Fibroblast of skin of left quadriceps (primary cell): ENCODE results near the gene VAC14.
A peak's percentile ranks its signal among the peaks of the same experiment; 100 is the strongest.
"Not testable (repeated sequence)": the region's sequence is repeated elsewhere in the genome, so short reads cannot be mapped to it uniquely, and the experiment has no call there.

Source experiments
- DNase-seq, 2 experiments: peaks; one replicate each; pipeline ENCODE4 v3.0.0-alpha.2; 2013; ENCODE audit warnings: low read depth in 2 of 2

VAC14 gene

DNA sequence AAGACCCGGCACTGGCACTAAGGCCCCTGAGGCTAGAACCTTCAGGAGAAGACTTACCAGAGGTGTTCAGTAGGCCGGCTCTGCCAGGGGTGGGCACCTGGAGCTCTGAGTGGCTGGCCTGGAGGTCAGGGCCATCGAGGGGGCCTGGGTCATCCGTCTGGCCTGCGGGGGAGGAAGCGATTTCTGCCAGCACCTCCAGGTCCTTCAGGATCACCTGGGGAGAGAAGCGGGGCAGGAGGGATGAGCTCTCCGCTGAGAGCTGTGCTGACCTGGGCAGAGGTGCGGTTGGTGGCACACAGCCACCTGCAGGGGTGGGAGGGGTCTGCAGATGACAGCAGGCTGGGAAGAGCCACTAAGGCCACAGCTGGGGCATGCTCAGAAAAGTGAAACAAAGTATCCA is 56.6 kb downstream of the VAC14 start:
- DNase-seq = no peak

DNA sequence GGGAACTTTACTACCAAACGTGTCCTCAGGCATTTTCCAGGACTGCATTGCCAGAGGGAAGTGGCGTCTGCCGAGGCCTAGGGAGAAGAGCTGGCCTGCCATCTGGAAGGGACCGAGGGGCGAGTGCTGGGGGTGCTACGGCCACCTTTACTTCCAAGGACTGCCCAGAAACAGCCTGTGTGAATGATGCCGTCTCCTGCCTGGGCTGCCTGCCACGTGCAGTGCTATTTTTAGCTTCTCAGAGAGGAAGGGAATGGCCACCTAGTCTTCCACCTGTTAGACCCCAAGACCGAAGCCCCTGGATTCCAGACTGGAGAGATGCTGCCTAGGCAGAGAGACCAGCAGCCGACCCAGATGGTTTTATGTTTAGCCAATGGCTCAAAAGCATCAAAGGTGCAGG is 57.2 kb downstream of the VAC14 start:
- no peak for DNase-seq

DNA sequence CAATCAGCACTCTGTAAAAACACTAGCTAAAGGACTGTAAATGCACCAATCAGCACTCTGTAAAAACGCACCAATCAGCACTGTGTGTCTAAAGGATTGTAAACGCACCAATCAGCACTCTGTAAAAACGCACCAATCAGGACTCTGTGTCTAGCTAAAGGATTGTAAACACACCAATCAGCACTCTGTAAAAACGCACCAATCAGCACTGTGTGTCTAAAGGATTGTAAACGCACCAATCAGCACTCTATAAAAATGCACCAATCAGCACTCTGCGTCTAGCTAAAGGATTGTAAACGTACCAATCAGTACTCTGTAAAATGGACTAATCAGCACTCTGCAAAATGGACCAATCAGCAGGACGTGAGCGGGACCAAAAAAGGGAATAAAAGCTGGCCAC is 58.0 kb downstream of the VAC14 start:
- not testable (repeated sequence) for DNase-seq

DNA sequence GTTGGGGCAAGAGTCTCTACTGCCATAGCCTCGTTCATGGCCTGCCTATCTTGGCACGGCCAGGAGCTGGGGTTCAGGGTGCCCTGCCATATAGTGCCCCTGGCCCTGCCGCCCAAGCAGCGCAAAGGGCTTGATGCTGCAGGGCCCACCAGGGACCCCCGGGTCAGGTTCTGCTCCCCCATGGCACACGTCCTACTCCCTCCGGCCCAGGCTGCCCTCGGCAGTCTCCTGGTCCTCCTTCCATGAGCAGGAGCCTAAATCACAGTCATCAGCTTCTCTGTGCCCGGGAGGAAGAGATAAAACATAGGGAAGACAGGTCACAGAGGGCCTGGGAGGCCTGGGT is 59.2 kb downstream of the VAC14 start:
- DNase-seq = no peak

DNA sequence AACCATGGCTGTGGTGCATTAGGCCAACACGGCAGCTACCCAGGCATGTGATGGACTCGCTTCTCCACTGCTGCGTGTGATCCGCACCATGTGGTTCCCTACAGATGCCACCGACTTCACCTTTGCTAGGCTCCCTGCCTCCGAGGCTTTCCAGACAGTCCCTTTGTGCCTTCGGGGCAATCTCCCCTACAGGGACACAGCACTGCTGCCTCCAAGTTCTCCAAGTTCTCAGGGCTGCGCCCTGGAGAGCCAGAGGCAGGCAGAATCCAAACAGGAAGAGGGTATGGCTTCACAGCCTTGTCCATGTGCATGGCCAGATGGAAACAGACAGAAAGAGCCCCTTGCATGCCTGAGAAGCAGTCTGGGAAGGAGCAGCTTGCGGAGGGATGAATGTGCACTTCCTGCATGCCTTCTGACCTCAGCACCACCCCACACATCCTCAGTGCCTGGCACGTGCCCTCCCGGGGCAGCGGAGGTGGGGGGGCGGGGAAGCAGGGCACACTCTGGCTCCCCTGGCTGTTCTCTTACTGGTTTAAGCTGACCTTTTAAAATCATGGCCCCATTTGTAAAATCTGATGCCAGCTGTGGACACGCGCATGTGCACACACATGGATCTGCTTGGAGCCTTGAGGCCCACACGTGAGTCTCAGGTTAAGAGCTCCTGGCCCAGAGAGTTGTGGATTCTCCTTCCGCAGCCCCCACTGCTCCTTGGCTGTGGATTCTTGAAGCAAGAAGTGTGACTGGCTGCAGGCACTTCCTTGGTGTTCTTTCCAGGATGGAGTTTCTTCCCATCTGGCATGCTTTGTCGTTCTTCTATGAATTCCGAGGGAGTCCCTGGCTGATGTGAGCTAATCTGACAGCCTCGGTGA is 59.8 kb downstream of the VAC14 start:
- no peak for DNase-seq

DNA sequence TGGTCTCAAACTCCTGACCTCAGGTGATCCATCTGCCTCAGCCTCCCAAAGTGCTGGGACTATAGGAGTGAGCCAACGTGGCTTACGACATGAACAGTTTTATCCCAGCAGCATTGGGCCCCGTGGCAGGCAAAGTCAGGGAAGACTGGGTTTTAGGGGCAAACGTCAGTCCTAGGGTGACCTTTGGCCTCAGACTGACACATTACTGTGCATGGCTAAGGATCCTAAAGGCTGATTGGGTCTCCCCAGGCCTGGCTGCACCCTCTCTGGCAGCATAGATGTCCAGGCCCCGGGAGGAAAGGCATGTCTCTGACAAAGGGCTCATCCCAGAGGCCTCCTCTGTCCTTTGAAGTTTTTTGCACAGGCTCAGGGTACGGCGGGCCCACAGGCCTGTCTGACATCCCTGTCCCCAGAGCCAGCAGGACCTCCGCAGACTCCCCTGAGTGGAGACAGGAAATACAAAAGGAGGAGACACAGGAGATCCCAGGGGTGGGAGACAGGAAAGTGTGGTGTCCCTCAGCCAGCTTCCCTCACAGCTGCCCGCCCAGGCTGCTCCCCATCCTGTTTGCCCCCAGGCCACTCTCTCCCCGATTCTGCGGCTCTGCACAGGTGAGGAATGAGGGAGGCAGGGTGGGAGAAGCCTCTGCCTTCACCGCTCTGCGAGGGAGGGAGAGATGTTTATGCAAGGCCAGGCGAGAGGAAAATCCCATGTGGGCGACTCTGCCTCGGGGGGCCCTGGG is 60.6 kb downstream of the VAC14 start:
- DNase-seq = no peak

GRCh38 chr16:70739389-70739788 is 61.6 kb downstream of the VAC14 start:
- DNase-seq = no peak

DNA sequence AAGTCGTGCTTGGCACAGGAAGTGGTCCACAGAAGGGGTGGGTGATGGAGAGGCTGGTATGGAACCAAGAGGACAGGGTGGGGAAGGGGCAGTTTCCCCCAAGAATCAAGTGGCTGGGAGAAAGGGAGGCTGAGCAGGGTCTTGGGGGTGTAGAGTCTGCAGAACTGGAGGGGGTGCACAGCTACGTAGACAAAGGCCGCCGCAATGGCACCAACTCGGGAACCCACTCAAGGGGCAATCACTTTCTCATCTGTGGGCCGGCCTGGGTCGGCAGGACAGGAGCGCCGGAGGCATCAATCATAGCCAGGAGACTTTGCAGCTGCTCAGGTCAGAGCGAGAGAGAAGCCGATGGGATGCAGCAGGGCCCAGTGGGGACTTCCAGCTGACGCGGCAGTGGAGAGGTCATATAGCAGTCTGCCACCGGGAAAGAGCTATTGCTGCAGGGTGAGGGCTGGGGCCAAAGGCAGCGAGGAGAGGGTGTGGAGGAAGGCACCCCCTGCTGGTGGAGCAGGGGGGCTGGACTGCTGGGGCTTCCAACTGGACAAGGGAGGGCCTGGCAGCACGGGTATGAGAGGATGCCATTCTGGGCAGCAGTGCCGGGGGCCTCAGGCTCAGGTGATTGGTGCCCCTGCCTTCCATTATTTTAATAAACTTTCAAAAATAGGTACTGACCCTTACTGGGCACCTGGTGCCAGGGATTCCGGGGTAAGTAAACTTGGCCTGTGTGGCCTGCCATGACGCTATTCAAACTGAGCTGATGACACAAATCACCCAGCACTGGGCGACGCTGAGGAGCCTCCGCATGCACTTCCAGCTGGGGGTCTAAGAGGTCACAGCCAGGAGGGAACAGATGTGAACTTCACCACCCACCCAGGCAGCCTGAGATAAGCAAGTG is 62.6 kb downstream of the VAC14 start:
- no peak for DNase-seq

DNA sequence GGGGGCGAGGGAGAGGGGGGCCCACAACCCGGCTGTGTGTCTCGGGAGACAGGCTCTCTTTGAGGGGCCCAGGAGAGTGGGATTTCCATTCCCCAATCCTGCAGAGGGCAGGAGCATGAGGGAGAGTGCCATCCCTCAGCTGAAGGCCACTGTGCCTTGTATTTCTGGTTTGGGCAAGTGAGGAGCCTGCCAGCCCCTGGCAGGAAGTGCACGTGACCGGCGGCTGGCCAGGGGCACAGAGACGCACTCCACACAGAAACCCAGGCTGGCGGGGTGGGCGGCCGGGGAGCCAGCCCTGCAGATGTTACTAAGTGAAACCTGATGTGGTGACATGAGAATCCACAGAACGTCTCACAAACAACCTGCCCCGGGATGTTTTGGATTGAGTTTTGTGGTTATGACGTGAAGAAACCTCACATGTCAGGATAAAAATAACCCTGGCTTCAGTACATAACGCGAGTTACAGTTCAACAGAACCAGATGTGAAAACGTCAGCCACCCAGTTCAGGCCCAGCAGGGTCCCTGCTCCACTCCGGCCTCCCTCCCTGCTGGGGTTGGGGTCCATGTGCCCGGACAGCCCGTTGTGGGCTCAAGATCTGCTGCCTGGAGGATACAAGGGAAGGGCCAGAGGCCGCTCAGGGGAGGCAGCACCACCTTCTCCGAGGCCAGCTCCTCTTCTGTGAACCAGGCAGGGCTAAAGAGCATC is 63.4 kb downstream of the VAC14 start:
- DNase-seq = peak; percentile 95

DNA sequence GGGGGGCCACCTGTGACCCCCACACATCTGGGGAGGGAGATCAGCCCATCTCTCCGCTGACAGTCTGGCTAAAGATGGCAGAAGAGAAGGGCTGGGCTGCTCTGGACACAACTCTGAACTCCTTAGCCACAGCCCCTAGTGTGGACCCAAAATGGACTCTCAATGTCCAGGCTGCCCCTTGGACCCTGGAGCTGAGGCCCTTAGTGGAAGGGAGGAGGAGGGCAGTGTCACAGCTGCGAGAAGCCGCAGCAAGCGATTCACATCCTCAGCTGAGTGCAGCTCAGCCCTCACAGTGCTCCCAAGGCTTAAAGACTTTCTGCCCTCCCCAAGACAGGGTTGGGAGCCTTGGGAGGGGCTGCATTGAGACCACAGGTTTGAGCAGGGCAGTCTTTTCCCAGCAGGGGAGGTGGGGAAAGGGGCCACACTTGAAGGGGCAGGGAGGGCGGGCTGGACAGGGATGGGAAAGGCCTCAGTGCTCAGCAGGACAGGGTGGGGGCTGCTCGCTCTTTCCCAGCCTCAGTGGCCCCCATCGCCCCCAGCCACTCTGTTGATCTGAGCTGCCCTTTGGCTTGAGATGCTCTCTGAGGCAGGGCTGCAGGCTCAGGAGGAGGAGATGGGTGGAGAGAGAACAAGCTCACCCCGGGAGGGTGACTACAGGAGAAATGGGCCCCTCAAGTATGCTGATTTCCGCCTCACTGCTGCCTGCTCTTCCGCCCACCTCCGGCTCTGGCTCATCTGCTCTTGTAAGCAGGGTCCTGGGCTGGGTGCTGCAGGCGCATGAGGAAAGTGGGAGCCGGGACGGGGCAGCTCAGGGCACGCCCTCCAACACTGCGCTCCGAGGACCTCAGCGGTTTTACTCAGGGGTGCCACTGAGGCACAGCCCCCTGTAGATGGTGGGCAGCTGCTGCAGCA is 64.2 kb downstream of the VAC14 start:
- no peak for DNase-seq

DNA sequence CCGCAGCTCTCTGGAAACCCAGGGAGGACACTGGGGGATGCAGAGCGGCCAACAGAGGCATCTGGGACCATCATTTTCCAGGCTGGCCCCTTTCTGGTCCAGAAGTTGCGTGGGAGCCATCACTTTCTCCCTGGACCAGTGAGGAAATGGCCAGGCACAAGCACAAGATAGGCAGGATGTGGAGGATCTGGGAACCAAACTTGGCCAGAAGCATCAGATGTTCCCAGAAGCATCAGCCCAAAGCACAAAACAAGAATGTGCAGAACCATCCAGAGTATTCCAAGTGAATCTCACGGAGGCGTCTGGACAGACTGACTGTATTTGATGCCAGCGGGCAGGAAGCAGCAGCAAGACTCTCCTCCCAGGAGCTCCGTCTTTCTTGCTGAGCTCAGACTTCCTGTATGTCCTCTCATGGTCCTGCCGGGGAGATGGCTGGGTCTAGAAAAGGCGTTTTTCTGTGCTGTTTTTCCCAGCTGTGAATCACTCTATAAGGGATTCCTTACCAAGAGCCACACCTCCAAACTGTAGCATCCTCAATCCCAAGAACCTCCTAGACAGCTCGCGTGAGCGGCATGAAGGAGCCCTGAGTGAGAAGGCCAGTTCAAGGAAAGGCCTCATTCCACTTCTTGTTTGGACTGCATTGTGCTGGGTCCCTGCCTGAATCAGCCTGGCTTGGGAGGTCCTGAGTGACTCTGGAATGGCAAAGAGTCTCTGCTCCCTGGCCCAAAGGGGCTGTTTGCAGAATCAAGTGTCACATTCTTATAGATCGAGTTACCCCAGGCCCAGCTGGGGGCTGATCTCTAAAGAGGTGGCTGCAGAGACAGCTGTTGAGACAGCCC is 65.6 kb downstream of the VAC14 start:
- DNase-seq = peak; percentile 59 to 65

DNA sequence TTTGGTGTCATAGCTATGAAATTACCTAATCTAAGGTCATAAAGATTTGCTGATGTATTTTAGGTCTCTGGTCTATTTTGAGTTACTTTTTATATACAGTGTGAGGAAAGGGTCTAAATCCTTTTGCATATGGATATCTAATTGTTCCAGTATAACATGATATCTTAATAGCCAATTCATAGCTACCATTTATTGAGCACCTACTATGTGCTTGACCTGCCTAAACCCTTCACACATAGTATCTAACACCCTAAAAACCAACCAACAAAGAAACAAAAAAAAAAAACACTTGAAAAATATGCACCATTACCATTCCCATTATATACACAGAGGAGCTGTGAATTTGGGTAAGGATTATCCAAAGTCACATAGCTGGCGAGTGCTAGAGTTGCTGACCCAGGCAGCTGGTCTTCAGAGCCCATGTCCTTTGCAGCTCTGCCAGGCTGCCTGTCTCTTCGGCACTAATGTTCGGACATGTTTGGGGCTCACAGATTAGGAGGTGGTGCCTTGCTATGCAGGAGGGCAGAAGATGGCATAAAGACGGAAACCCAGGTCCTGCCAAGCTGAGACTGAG is 66.3 kb downstream of the VAC14 start:
- DNase-seq = no peak

DNA sequence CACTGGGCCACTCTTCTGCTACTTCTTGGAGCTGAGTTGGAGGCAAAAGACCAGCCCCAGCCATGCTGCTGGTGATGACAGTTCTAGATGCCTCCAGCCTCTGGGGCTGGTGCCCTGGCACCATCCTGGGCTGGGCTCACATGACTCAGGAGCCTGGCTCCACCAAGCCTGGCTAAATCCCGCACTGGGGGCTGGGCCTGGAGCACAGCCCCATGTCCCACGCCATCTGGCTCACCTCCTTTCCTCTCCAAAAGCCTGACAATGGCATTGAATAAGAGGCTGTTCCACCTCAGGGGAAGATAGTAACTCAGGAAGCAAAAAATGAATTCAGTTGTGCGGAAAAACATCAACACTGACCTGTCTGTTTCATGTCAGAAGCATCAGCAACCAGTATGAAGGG is 70.0 kb downstream of the VAC14 start:
- no peak for DNase-seq

GRCh38 chr16:70730031-70730430 is 70.9 kb downstream of the VAC14 start:
- DNase-seq = no peak

DNA sequence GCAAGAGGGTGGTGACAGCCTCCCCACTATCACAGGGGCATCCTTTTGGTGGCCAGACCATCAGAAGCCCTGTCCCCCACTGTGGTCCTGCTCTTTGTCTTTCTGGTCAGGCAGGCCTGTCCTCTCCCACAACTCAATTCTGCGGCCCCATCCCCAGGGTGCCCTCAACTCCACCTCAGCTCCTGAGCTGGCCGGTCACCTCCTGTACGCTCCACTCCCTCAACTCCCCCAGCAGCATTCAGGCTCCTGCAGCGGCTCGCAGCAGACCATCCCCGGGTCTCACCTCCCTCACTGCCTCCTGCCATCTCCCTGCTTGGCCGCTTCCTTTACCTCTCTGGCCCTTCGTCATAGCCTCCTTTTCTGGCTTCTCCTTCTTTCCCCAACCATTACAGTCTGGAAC is 71.7 kb downstream of the VAC14 start:
- no peak for DNase-seq

GRCh38 chr16:70728150-70728549 is 72.8 kb downstream of the VAC14 start:
- DNase-seq = no peak

DNA sequence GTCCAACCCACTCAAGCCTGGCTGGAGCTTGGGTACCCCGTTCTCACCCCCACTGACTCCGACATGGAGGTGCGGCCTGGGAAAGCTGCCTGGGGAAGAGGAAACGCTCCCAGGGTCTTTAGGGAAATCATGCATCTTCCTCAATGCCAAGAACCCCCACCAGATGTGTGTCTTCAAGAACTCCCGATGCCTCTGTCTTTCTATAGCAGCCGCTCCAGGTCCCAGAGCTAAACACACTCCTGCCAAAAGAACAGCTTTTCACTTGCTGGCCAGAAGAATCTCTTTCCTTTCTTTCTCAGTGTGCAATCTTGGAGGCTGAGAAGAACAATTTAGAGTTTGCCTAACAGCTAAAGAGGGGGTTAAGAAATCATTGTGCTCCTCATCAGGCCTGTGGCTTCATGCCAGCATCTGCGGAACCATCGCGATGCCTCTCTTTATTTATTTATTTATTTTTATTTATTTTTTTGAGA is 74.0 kb downstream of the VAC14 start:
- DNase-seq = no peak

- DNase-seq = no peak
Measured at GRCh38 chr16:70725912-70726828, 74.8 kb downstream of the VAC14 start.
